ENCODE results near the gene WAPL.

WAPL gene

GRCh38 chr10:86523348-86523747, 1.8 kb upstream of the WAPL start:
- H3K4me1 ChIP-seq (ENCODE audit: control insufficient read depth, insufficient read depth, low read length) = peaks cover 20% of the 10 kb centered on the region
- H3K27ac ChIP-seq (ENCODE audit: low read depth, low read length) = no peak overlapping the region
- H3K9ac ChIP-seq (ENCODE audit: low read length) = no peak overlapping the region
- no peaks in the 10 kb centered on the region for H3K9me3 ChIP-seq (ENCODE audit: control insufficient read depth, insufficient read depth, low read depth, low read length)
- H3K27me3 ChIP-seq (ENCODE audit: control insufficient read depth, insufficient read depth, low read length) = no peaks in the 10 kb centered on the region
- H3K36me3 ChIP-seq (ENCODE audit: control insufficient read depth, insufficient read depth, low read length) = 0 out of 2 replicates have a peak, but pooled peaks cover 3% of the 10 kb centered on the region
- peak overlapping the region; percentile 88; the same call in 1 of the 2 replicates for H3K4me3 ChIP-seq (ENCODE audit: low read depth, low read length)

GRCh38 chr10:86522510-86522855, 891 bp upstream of the WAPL start:
- H3K4me3 ChIP-seq (ENCODE audit: low read depth, low read length) = peak overlapping the region; percentile 88

GRCh38 chr10:86520871-86521677, 518 bp downstream of the WAPL start:
- no peaks in the 10 kb centered on the region for H3K9me3 ChIP-seq (ENCODE audit: control insufficient read depth, insufficient read depth, low read depth, low read length)
- no peaks in the 10 kb centered on the region for H3K27me3 ChIP-seq (ENCODE audit: control insufficient read depth, insufficient read depth, low read length)
- peak overlapping the region; percentile 88 for H3K4me3 ChIP-seq (ENCODE audit: low read depth, low read length)
- peak overlapping the region; percentile 91 for H3K9ac ChIP-seq (ENCODE audit: low read length)
- H3K36me3 ChIP-seq (ENCODE audit: control insufficient read depth, insufficient read depth, low read length) = peaks cover 22% of the 10 kb centered on the region
- peaks cover 20% of the 10 kb centered on the region for H3K4me1 ChIP-seq (ENCODE audit: control insufficient read depth, insufficient read depth, low read length)
- peak overlapping the region; percentile 86 for H3K27ac ChIP-seq (ENCODE audit: low read depth, low read length)

More at GRCh38 chr10:86522510-86522855, 891 bp upstream of the WAPL start:
- peaks cover 10% of the 10 kb centered on the region for H3K36me3 ChIP-seq (ENCODE audit: control insufficient read depth, insufficient read depth, low read length)
- H3K9me3 ChIP-seq (ENCODE audit: control insufficient read depth, insufficient read depth, low read depth, low read length) = no peaks in the 10 kb centered on the region
- H3K4me1 ChIP-seq (ENCODE audit: control insufficient read depth, insufficient read depth, low read length) = peaks cover 20% of the 10 kb centered on the region
- H3K27me3 ChIP-seq (ENCODE audit: control insufficient read depth, insufficient read depth, low read length) = no peaks in the 10 kb centered on the region
- H3K9ac ChIP-seq (ENCODE audit: low read length) = peak overlapping the region; percentile 65
- no peak overlapping the region for H3K27ac ChIP-seq (ENCODE audit: low read depth, low read length)

GRCh38 chr10:86518781-86519180, 2.8 kb downstream of the WAPL start:
- H3K9ac ChIP-seq (ENCODE audit: low read length) = no peak overlapping the region
- peaks cover 18% of the 10 kb centered on the region for H3K4me1 ChIP-seq (ENCODE audit: control insufficient read depth, insufficient read depth, low read length)
- H3K27me3 ChIP-seq (ENCODE audit: control insufficient read depth, insufficient read depth, low read length) = no peaks in the 10 kb centered on the region
- no peak overlapping the region for H3K4me3 ChIP-seq (ENCODE audit: low read depth, low read length)
- no peaks in the 10 kb centered on the region for H3K9me3 ChIP-seq (ENCODE audit: control insufficient read depth, insufficient read depth, low read depth, low read length)
- H3K27ac ChIP-seq (ENCODE audit: low read depth, low read length) = no peak overlapping the region
- H3K36me3 ChIP-seq (ENCODE audit: control insufficient read depth, insufficient read depth, low read length) = peaks cover 42% of the 10 kb centered on the region

- Histone ChIP-seq H3K27ac (ENCODE audit: low read depth, low read length) (no peak overlapping the region), H3K9ac (ENCODE audit: low read length) (no peak overlapping the region), H3K27me3 (ENCODE audit: control insufficient read depth, insufficient read depth, low read length) (no peaks in the 10 kb centered on the region), H3K36me3 (ENCODE audit: control insufficient read depth, insufficient read depth, low read length) (peaks cover 50% of the 10 kb centered on the region), H3K4me3 (ENCODE audit: low read depth, low read length) (no peak overlapping the region), H3K4me1 (ENCODE audit: control insufficient read depth, insufficient read depth, low read length) (peaks cover 13% of the 10 kb centered on the region), H3K9me3 (ENCODE audit: control insufficient read depth, insufficient read depth, low read depth, low read length) (no peaks in the 10 kb centered on the region)
These were observed 9.5 kb downstream of the WAPL start for GRCh38 chr10:86512137-86512536.

GRCh38 chr10:86511027-86511865, 10.3 kb downstream of the WAPL start:
- Histone ChIP-seq H3K4me3 (ENCODE audit: low read depth, low read length) (no peak overlapping the region), H3K27me3 (ENCODE audit: control insufficient read depth, insufficient read depth, low read length) (no peaks in the 10 kb centered on the region), H3K27ac (ENCODE audit: low read depth, low read length) (no peak overlapping the region), H3K9ac (ENCODE audit: low read length) (no peak overlapping the region), H3K9me3 (ENCODE audit: control insufficient read depth, insufficient read depth, low read depth, low read length) (no peaks in the 10 kb centered on the region), H3K36me3 (ENCODE audit: control insufficient read depth, insufficient read depth, low read length) (peaks cover 47% of the 10 kb centered on the region), H3K4me1 (ENCODE audit: control insufficient read depth, insufficient read depth, low read length) (peaks cover 13% of the 10 kb centered on the region)

- Histone ChIP-seq H3K4me3 (ENCODE audit: low read depth, low read length) (no peak overlapping the region), H3K4me1 (ENCODE audit: control insufficient read depth, insufficient read depth, low read length) (peaks cover 17% of the 10 kb centered on the region), H3K27me3 (ENCODE audit: control insufficient read depth, insufficient read depth, low read length) (no peaks in the 10 kb centered on the region), H3K9me3 (ENCODE audit: control insufficient read depth, insufficient read depth, low read depth, low read length) (no peaks in the 10 kb centered on the region), H3K36me3 (ENCODE audit: control insufficient read depth, insufficient read depth, low read length) (peaks cover 32% of the 10 kb centered on the region), H3K9ac (ENCODE audit: low read length) (no peak overlapping the region), H3K27ac (ENCODE audit: low read depth, low read length) (no peak overlapping the region)
These were observed 12.4 kb downstream of the WAPL start for GRCh38 chr10:86509145-86509544.

- H3K9me3 ChIP-seq (ENCODE audit: control insufficient read depth, insufficient read depth, low read depth, low read length) = no peaks in the 10 kb centered on the region
- no peak overlapping the region for H3K4me3 ChIP-seq (ENCODE audit: low read depth, low read length)
- H3K36me3 ChIP-seq (ENCODE audit: control insufficient read depth, insufficient read depth, low read length) = peaks cover 37% of the 10 kb centered on the region
- H3K9ac ChIP-seq (ENCODE audit: low read length) = no peak overlapping the region
- no peaks in the 10 kb centered on the region for H3K27me3 ChIP-seq (ENCODE audit: control insufficient read depth, insufficient read depth, low read length)
- H3K27ac ChIP-seq (ENCODE audit: low read depth, low read length) = no peak overlapping the region
- H3K4me1 ChIP-seq (ENCODE audit: control insufficient read depth, insufficient read depth, low read length) = peaks cover 17% of the 10 kb centered on the region
These were observed 13.4 kb downstream of the WAPL start for GRCh38 chr10:86508217-86508616.

- H3K27me3 ChIP-seq (ENCODE audit: control insufficient read depth, insufficient read depth, low read length) = no peaks in the 10 kb centered on the region
- H3K4me3 ChIP-seq (ENCODE audit: low read depth, low read length) = no peak overlapping the region
- no peak overlapping the region for H3K27ac ChIP-seq (ENCODE audit: low read depth, low read length)
- H3K9me3 ChIP-seq (ENCODE audit: control insufficient read depth, insufficient read depth, low read depth, low read length) = no peaks in the 10 kb centered on the region
- H3K36me3 ChIP-seq (ENCODE audit: control insufficient read depth, insufficient read depth, low read length) = peaks cover 45% of the 10 kb centered on the region
- H3K9ac ChIP-seq (ENCODE audit: low read length) = no peak overlapping the region
- H3K4me1 ChIP-seq (ENCODE audit: control insufficient read depth, insufficient read depth, low read length) = peaks cover 10% of the 10 kb centered on the region
These were observed 15.1 kb downstream of the WAPL start for GRCh38 chr10:86506499-86506898.

GRCh38 chr10:86506062-86506461, 15.5 kb downstream of the WAPL start:
- Histone ChIP-seq H3K27me3 (ENCODE audit: control insufficient read depth, insufficient read depth, low read length) (no peaks in the 10 kb centered on the region), H3K27ac (ENCODE audit: low read depth, low read length) (no peak overlapping the region), H3K9ac (ENCODE audit: low read length) (no peak overlapping the region), H3K4me3 (ENCODE audit: low read depth, low read length) (no peak overlapping the region), H3K9me3 (ENCODE audit: control insufficient read depth, insufficient read depth, low read depth, low read length) (no peaks in the 10 kb centered on the region), H3K36me3 (ENCODE audit: control insufficient read depth, insufficient read depth, low read length) (peaks cover 46% of the 10 kb centered on the region), H3K4me1 (ENCODE audit: control insufficient read depth, insufficient read depth, low read length) (peaks cover 8% of the 10 kb centered on the region)

- no peak overlapping the region for H3K27ac ChIP-seq (ENCODE audit: low read depth, low read length)
- no peak overlapping the region for H3K4me3 ChIP-seq (ENCODE audit: low read depth, low read length)
- peaks cover 8% of the 10 kb centered on the region; the same call in 1 of the 2 replicates for H3K4me1 ChIP-seq (ENCODE audit: control insufficient read depth, insufficient read depth, low read length)
- no peaks in the 10 kb centered on the region for H3K9me3 ChIP-seq (ENCODE audit: control insufficient read depth, insufficient read depth, low read depth, low read length)
- H3K27me3 ChIP-seq (ENCODE audit: control insufficient read depth, insufficient read depth, low read length) = no peaks in the 10 kb centered on the region
- peaks cover 49% of the 10 kb centered on the region for H3K36me3 ChIP-seq (ENCODE audit: control insufficient read depth, insufficient read depth, low read length)
- H3K9ac ChIP-seq (ENCODE audit: low read length) = no peak overlapping the region
These were observed 17.1 kb downstream of the WAPL start for GRCh38 chr10:86504510-86504909.
